Left ventricle myocardium inferior (tissue), 1 donor: Measurements from ENCODE around the gene CAPN8. TPM values are rescaled to one million over a fixed set of nuclear protein-coding genes. Genes with fewer than 3 reads are reported as not detected.
"Not testable (repeated sequence)": the region's sequence is repeated elsewhere in the genome, so short reads cannot be mapped to it uniquely, and the experiment has no call there.

Experiments
- DNase-seq: peaks from one replicate; pipeline ENCODE4 v3.0.0-alpha.2; 2020
- H3K27ac ChIP-seq: fragments of 200-600 bp; replicated peaks from 2 replicates; pipeline ENCODE4 v1.8.0; 2021
- H3K27me3 ChIP-seq: fragments of 200-600 bp; 2 replicates; pipeline ENCODE4 v1.8.0; 2021; ENCODE audit warnings: low read depth
- H3K36me3 ChIP-seq: fragments of 200-600 bp; 2 replicates; pipeline ENCODE4 v1.8.0; 2021
- H3K4me1 ChIP-seq: fragments of 200-600 bp; 2 replicates; pipeline ENCODE4 v1.8.0; 2021
- H3K4me3 ChIP-seq: fragments of 200-600 bp; 2 replicates; pipeline ENCODE4 v1.8.0; 2021; ENCODE audit warnings: mild to moderate bottlenecking, moderate library complexity
- H3K9me3 ChIP-seq: fragments of 200-600 bp; replicated peaks from 2 replicates; pipeline ENCODE4 v1.8.0; 2021
- intact Hi-C: fragments of 100-400 bp; cut with micrococcal nuclease; formaldehyde crosslinking; loops from one replicate; pipeline ENCODE4 v1.11.0; 2022
- total RNA-seq: library from RNA; stranded (reverse); fragmentation: NEBNext Ultra II Directional; extraction: Animal tissue kit (Norgen Biotek cat#: 25700); gene quantifications from one replicate; pipeline ENCODE4 v1.2.1, GENCODE V29; 2021
- TF ChIP-seq, protein P1 (sequence below): fragments of 200-600 bp; IDR thresholded peaks from 2 replicates; pipeline ENCODE4 v1.8.0; 2021; ENCODE audit warnings: antibody characterized with exemption, mild to moderate bottlenecking, borderline replicate concordance
- donor health status: DM: no; HTN: yes; CAD: no; lungs with severe emphysema.

The CAPN8 gene
- total RNA-seq, 1 donor from 2014 or later = not detected

DNA sequence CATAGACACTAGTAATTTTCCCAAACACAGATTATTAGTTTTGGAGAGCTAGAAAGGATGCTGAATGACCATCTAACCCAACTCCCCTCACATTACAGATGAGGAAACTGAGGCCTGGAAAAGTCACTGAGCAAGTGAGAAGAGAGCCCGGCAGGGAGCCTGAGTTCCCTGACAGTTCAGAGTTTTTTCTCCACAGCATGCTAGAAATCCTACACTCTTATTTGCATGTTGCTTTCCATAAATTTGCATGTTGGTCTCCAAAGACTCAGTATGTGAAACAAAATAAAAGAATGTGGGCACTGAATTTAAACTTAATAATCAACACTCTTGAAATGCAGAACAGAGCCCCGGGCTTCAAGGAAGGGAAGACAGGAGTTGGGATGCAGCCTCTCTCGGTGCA is 140.0 kb downstream of the CAPN8 start:
- no peak for DNase-seq
- Histone ChIP-seq H3K27ac (no peak overlapping the region), H3K27me3 (peaks cover 6% of the 10 kb centered on the region), H3K9me3 (peaks cover 11% of the 10 kb centered on the region), H3K36me3 (no peaks in the 10 kb centered on the region), H3K4me3 (no peak overlapping the region), H3K4me1 (no peaks in the 10 kb centered on the region)
- TF ChIP-seq, protein P1, sequence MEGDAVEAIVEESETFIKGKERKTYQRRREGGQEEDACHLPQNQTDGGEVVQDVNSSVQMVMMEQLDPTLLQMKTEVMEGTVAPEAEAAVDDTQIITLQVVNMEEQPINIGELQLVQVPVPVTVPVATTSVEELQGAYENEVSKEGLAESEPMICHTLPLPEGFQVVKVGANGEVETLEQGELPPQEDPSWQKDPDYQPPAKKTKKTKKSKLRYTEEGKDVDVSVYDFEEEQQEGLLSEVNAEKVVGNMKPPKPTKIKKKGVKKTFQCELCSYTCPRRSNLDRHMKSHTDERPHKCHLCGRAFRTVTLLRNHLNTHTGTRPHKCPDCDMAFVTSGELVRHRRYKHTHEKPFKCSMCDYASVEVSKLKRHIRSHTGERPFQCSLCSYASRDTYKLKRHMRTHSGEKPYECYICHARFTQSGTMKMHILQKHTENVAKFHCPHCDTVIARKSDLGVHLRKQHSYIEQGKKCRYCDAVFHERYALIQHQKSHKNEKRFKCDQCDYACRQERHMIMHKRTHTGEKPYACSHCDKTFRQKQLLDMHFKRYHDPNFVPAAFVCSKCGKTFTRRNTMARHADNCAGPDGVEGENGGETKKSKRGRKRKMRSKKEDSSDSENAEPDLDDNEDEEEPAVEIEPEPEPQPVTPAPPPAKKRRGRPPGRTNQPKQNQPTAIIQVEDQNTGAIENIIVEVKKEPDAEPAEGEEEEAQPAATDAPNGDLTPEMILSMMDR = no peak
- intact Hi-C loops = no loop called here

DNA sequence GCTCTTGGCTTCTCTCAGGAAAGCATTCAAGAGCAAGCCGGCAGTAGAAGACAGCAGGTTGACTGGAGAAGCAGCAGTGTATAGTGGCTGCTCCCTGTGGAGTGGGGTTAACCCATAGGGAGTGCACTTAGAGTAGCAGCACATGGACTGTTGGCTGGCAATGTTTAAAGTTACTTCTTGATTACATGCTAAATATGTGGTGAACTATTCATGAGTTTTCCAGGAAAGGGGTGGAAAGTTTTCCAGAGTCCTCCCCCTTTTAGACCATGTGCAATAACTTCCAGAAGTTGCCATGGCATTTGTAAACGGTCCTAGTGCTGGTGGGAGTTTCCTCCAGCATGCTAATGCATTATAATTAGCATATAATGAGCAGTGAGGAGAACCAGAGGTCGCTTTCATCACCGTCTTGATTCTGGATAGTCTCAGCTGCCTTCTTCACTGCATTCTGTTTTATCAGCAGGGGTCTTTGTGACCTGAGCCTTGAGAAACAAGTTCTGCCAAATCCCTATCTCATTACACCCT is 140.5 kb downstream of the CAPN8 start:
- H3K36me3 ChIP-seq = no peaks in the 10 kb centered on the region
- H3K4me3 ChIP-seq = no peak overlapping the region
- TF ChIP-seq, protein P1 = no peak
- intact Hi-C loops = no loop called here
- H3K4me1 ChIP-seq = no peaks in the 10 kb centered on the region
- no peak for DNase-seq
- peaks cover 6% of the 10 kb centered on the region for H3K27me3 ChIP-seq
- peaks cover 11% of the 10 kb centered on the region for H3K9me3 ChIP-seq
- H3K27ac ChIP-seq = no peak overlapping the region

DNA sequence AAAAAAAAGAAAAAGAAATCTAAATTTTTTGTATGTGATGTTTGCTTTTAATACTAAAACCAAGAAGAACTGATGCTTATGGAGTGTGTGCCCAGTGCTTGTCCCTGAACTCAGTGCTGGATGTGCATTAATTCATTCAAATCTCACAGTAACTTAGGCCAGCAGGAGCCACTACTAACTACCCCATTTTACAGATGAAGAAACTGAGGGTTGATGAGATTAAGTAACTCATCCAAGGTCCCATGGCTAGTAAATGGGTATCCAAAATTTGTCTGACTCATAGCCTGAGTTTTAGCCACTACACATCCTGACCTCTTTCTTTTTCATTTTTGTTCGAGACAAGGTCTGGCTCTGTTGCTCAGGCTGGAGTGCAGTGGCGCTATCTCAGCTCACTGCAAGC is 144.4 kb downstream of the CAPN8 start:
- H3K9me3 ChIP-seq = no peaks in the 10 kb centered on the region
- no peak overlapping the region for H3K27ac ChIP-seq
- no peaks in the 10 kb centered on the region for H3K36me3 ChIP-seq
- DNase-seq = no peak
- H3K27me3 ChIP-seq = peaks cover 18% of the 10 kb centered on the region
- no peaks in the 10 kb centered on the region for H3K4me1 ChIP-seq
- TF ChIP-seq, protein P1 = no peak
- no peak overlapping the region for H3K4me3 ChIP-seq
- intact Hi-C loops = no loop called here

DNA sequence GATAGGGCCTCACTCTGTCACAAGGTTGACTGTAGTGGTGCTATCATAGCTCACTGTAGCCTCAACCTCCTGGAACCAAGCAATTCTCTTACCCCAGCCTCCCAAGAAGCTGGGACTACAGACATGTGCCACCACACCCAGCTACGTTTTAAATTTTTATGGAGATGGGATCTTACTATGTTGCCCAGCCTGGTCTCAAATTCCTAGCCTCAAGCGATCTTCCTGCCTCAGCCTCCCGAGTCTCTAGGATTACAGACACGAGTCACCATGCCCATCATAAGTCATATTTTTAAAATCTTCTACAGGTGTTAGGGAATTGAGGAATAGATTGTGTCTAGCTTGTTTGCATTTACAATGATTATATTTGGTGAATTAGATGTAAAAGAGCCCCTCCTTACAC is 145.3 kb downstream of the CAPN8 start:
- peaks cover 23% of the 10 kb centered on the region for H3K27me3 ChIP-seq
- intact Hi-C loops = no loop called here
- no peak for DNase-seq
- H3K9me3 ChIP-seq = no peaks in the 10 kb centered on the region
- H3K27ac ChIP-seq = no peak overlapping the region
- TF ChIP-seq, protein P1 = no peak
- H3K36me3 ChIP-seq = no peaks in the 10 kb centered on the region
- no peaks in the 10 kb centered on the region for H3K4me1 ChIP-seq
- H3K4me3 ChIP-seq = no peak overlapping the region

DNA sequence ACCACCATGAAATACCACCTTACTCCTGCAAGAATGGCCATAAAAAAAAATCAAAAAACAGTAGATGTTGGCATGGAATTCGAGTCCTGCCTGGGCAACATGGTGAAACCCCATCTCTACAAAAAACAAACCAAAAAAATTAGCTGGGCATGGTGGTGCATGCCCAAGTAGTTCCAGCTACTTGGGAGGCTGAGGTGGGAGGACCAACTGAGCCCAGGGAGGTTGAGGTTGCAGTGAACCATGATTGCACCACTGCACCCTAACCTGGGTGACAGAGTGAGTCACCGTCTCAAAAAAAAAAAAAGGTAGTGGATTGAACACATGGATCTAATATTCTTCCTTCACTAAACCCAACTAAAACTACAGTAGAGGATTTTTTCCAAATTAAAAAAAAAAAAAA is 146.4 kb downstream of the CAPN8 start:
- DNase-seq = no peak
- peaks cover 34% of the 10 kb centered on the region for H3K27me3 ChIP-seq
- H3K9me3 ChIP-seq = no peaks in the 10 kb centered on the region
- no peak overlapping the region for H3K4me3 ChIP-seq
- no peaks in the 10 kb centered on the region for H3K4me1 ChIP-seq
- TF ChIP-seq, protein P1 = no peak
- intact Hi-C loops = no loop called here
- no peak overlapping the region for H3K27ac ChIP-seq
- H3K36me3 ChIP-seq = no peaks in the 10 kb centered on the region

DNA sequence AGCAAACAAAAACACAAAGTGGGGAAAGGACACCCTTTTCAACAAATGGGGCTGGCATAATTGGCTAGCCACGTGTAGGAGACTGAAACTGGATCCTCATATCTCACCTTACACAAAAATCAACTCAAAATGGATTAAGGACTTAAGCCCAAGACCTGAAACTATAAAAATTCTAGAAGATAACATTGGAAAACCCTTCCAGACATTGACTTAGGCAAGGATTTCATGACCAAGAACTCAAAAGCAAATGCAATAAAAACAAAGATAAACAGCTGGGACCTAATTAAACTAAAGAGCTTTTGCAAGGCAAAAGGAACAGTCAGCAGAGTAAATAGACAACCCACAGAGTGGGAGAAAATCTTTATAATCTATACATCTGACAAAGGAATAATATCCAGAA is 146.9 kb downstream of the CAPN8 start:
- H3K4me1 ChIP-seq, H3K27ac ChIP-seq, intact Hi-C loops: not testable (repeated sequence)

More for the DNA sequence above, 146.9 kb downstream of the CAPN8 start:
- peaks cover 35% of the 10 kb centered on the region for H3K27me3 ChIP-seq
- H3K9me3 ChIP-seq, H3K4me3 ChIP-seq, H3K36me3 ChIP-seq, DNase-seq: not testable (repeated sequence)
